Measurements from ENCODE around the gene CCNH.

GRCh38 chr5:87398981-87399614 lies 13.6 kb downstream of the CCNH start:
- TF ChIP-seq CTCF (IDR thresholded peaks at IDR 0.05; ENCODE audit: insufficient read depth, low read length, poor library complexity, severe bottlenecking) = no peak
- no peak for TF ChIP-seq EZH2phosphoT487 (conservative IDR thresholded peaks at IDR 0.05; ENCODE audit: low read length)
